22Rv1 (cell line): Measurements from ENCODE around the gene STARD10.

Experiments
- CTCF ChIP-seq: fragments of 450-650 bp; IDR thresholded peaks from 2 replicates; pipeline ENCODE4 v1.5.1; 2017; ENCODE audit warnings: mild to moderate bottlenecking
- ZFX ChIP-seq: fragments of 450-650 bp; IDR thresholded peaks from 2 replicates; pipeline ENCODE4 v1.6.1; 2017; ENCODE audit warnings: antibody characterized with exemption, borderline replicate concordance

GRCh38 chr11:72840780-72841179, 46.9 kb upstream of the STARD10 start:
- TF ChIP-seq CTCF = no peak
- no peak for TF ChIP-seq ZFX
